Trophoblast cell (in vitro differentiated cells and primary cell): ENCODE measurements around the gene CDCA5.

Experiments
- DNase-seq, 2 donors: peaks; one replicate each; pipeline ENCODE4 v3.0.0-alpha.2; 2016
- H2AFZ ChIP-seq: 2 replicates; pipeline ENCODE4 v1.6.1; 2013; ENCODE audit warnings: low read length, moderate library complexity, mild to moderate bottlenecking; ENCODE audit not compliant: insufficient read depth, poor library complexity
- H2AK5ac ChIP-seq: 2 replicates; pipeline ENCODE4 v1.6.1; 2013; ENCODE audit warnings: mild to moderate bottlenecking, low read length
- H2BK120ac ChIP-seq: 2 replicates; pipeline ENCODE4 v1.6.1; 2013; ENCODE audit warnings: low read length, mild to moderate bottlenecking, moderate library complexity; ENCODE audit not compliant: insufficient read depth, poor library complexity
- H2BK12ac ChIP-seq: 2 replicates; pipeline ENCODE4 v1.6.1; 2013; ENCODE audit warnings: mild to moderate bottlenecking, low read length, moderate library complexity
- H2BK5ac ChIP-seq: 2 replicates; pipeline ENCODE4 v1.6.1; 2013; ENCODE audit warnings: low read length, low read depth, moderate library complexity, mild to moderate bottlenecking; ENCODE audit not compliant: poor library complexity
- H3K14ac ChIP-seq: 2 replicates; pipeline ENCODE4 v1.6.1; 2013; ENCODE audit warnings: mild to moderate bottlenecking, low read length
- H3K18ac ChIP-seq: 2 replicates; pipeline ENCODE4 v1.6.1; 2013; ENCODE audit warnings: mild to moderate bottlenecking, low read length
- H3K23ac ChIP-seq: 2 replicates; pipeline ENCODE4 v1.6.1; 2013; ENCODE audit warnings: low read length
- H3K27ac ChIP-seq: 2 replicates; pipeline ENCODE4 v1.5.1; 2013; ENCODE audit warnings: low read depth, mild to moderate bottlenecking, inconsistent platforms, low read length, moderate library complexity
- H3K27me3 ChIP-seq: 2 replicates; pipeline ENCODE4 v1.6.1; 2013; ENCODE audit warnings: inconsistent platforms, mild to moderate bottlenecking, low read length, moderate library complexity; ENCODE audit not compliant: insufficient read depth
- H3K36me3 ChIP-seq, 2 experiments: 1 replicate in 1 of 2; 2 replicates in 1 of 2; pipeline ENCODE4 v1.6.1; 2013; ENCODE audit warnings: low read length in 2 of 2, mild to moderate bottlenecking in 2 of 2, moderate library complexity in 1 of 2; ENCODE audit not compliant: insufficient read depth in 2 of 2, control insufficient read depth in 1 of 2
- H3K4ac ChIP-seq: 2 replicates; pipeline ENCODE4 v1.6.1; 2013; ENCODE audit warnings: low read depth, mild to moderate bottlenecking, low read length, moderate library complexity
- H3K4me1 ChIP-seq, 2 experiments: 1 replicate in 1 of 2; 2 replicates in 1 of 2; pipeline ENCODE4 v1.6.1; 2013; ENCODE audit warnings: low read length in 2 of 2, mild to moderate bottlenecking in 2 of 2, moderate library complexity in 1 of 2; ENCODE audit not compliant: insufficient read depth in 2 of 2, control insufficient read depth in 1 of 2
- H3K4me2 ChIP-seq: 2 replicates; pipeline ENCODE4 v1.6.1; 2013; ENCODE audit warnings: inconsistent platforms, mild to moderate bottlenecking, low read length, moderate library complexity
- H3K4me3 ChIP-seq: 2 replicates; pipeline ENCODE4 v1.5.1; 2013; ENCODE audit warnings: mild to moderate bottlenecking, low read depth, low read length, inconsistent platforms
- H3K79me1 ChIP-seq: one replicate; pipeline ENCODE4 v1.6.1; 2013; ENCODE audit warnings: low read length
- H3K79me2 ChIP-seq: 2 replicates; pipeline ENCODE4 v1.6.1; 2013; ENCODE audit warnings: low read length, mild to moderate bottlenecking; ENCODE audit not compliant: control insufficient read depth, insufficient read depth, poor library complexity
- H3K9ac ChIP-seq: 2 replicates; pipeline ENCODE4 v1.6.1; 2013; ENCODE audit warnings: mild to moderate bottlenecking, low read length
- H3K9me3 ChIP-seq: 2 replicates; pipeline ENCODE4 v1.6.1; 2013; ENCODE audit warnings: low read depth, mild to moderate bottlenecking, control low read depth, inconsistent platforms, low read length; ENCODE audit not compliant: insufficient read depth
- H4K12ac ChIP-seq: 2 replicates; pipeline ENCODE4 v1.6.1; 2013; ENCODE audit warnings: low read depth, mild to moderate bottlenecking, low read length, moderate library complexity
- H4K8ac ChIP-seq: 2 replicates; pipeline ENCODE4 v1.6.1; 2013; ENCODE audit warnings: low read depth, mild to moderate bottlenecking, low read length, moderate library complexity
- H4K91ac ChIP-seq: one replicate; pipeline ENCODE4 v1.6.1; 2013; ENCODE audit warnings: low read depth, mild to moderate bottlenecking, low read length, moderate library complexity
- WGBS: extraction: QIAGEN DNeasy Blood & Tissue Kit; methylation state at CpG from one replicate; pipeline ENCODE4 v1.1.7; 2013; ENCODE audit warnings: missing lambda C conversion rate; ENCODE audit not compliant: insufficient read length, insufficient coverage; ENCODE audit errors: extremely low coverage; 5-methylcytosine and 5-hydroxymethylcytosine counted together

The CDCA5 gene

DNA sequence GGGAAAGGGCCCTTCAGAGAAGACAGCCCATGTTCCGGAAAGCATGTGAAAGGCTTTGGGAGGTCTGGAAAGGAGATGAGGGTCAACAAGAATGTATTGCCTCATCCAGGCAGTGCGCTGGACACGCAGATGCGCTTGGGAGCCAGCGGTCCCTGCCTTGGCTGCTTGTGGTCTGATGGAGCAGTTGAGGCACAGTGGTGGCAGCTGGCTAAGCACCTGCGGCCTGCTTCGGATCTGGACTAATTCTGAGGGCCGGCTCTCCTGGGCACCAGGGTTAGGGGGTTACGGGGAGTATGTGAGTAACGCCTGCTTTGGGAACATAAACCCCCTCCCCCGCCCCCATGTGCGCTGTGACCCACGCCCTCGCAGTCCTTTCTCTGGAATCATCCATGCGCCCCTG lies 23.2 kb upstream of the CDCA5 start:
- H2BK120ac ChIP-seq, result no peak overlapping the region
- peaks cover 3 to 5% of the 10 kb centered on the region in 2 experiments for H3K4me1 ChIP-seq
- no peak overlapping the region for H3K18ac ChIP-seq
- no peaks in the 10 kb centered on the region for H3K79me2 ChIP-seq
- H3K9me3 ChIP-seq, result no peaks in the 10 kb centered on the region
- peaks cover 27 to 34% of the 10 kb centered on the region in 2 experiments for H3K36me3 ChIP-seq
- H4K12ac ChIP-seq, result no peak overlapping the region
- H3K23ac ChIP-seq, result no peak overlapping the region
- H3K14ac ChIP-seq, result no peak overlapping the region
- H4K8ac ChIP-seq, result no peak overlapping the region
- H3K27ac ChIP-seq, result no peak overlapping the region
- WGBS, result no CpG with 5 or more reads among the region's 15 CpGs
- H3K79me1 ChIP-seq, result peaks cover 3% of the 10 kb centered on the region
- no peak overlapping the region for H2AK5ac ChIP-seq
- no peak overlapping the region for H2BK12ac ChIP-seq
- no peak for DNase-seq
- H3K9ac ChIP-seq, result no peak overlapping the region
- H3K4me2 ChIP-seq, result no peak overlapping the region
- no peaks in the 10 kb centered on the region for H3K27me3 ChIP-seq
- H3K4me3 ChIP-seq, result no peak overlapping the region
- no peak overlapping the region for H4K91ac ChIP-seq
- no peak overlapping the region for H3K4ac ChIP-seq
- H2BK5ac ChIP-seq, result no peak overlapping the region
- H2AFZ ChIP-seq, result no peak overlapping the region

- H4K8ac ChIP-seq, result no peak overlapping the region
- H3K4ac ChIP-seq, result no peak overlapping the region
- H2AK5ac ChIP-seq, result no peak overlapping the region
- no peak overlapping the region for H4K12ac ChIP-seq
- H3K23ac ChIP-seq, result no peak overlapping the region
- no peak overlapping the region for H2BK5ac ChIP-seq
- H3K4me1 ChIP-seq, result no peaks in the 10 kb centered on the region
- no peak for DNase-seq
- no peak overlapping the region for H2AFZ ChIP-seq
- H3K4me3 ChIP-seq, result no peak overlapping the region
- H3K36me3 ChIP-seq, result peaks cover 27 to 28% of the 10 kb centered on the region in 2 experiments
- H4K91ac ChIP-seq, result no peak overlapping the region
- H3K4me2 ChIP-seq, result no peak overlapping the region
- no peak overlapping the region for H3K18ac ChIP-seq
- H2BK120ac ChIP-seq, result no peak overlapping the region
- H3K9ac ChIP-seq, result no peak overlapping the region
- H3K27ac ChIP-seq, result no peak overlapping the region
- H3K79me1 ChIP-seq, result no peaks in the 10 kb centered on the region
- no peaks in the 10 kb centered on the region for H3K9me3 ChIP-seq
- H2BK12ac ChIP-seq, result no peak overlapping the region
- no peaks in the 10 kb centered on the region for H3K27me3 ChIP-seq
- H3K14ac ChIP-seq, result no peak overlapping the region
- WGBS, result no CpG with 5 or more reads among the region's 4 CpGs
- no peaks in the 10 kb centered on the region for H3K79me2 ChIP-seq
These were observed 20.8 kb upstream of the CDCA5 start for GRCh38 chr11:65104628-65105027.

DNA sequence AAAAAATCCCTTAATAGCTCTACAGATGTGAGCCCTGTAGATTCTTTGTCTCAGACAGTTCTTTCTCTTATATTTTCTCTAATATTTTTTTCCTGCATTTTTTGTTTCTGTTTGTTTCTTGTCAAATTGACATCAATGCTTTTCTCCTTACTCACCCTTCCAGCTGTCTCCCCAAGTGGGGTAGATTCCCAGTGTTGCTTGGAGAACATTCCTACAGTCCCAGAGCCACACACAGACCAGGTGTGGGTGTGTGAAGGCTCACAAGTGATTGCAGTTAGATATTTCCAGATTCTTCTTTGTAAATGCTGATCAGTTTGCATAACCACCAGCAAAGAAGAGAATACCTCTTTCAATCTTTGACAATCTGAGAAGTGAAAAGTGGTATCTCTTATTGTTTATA lies 19.6 kb upstream of the CDCA5 start:
- H3K9ac ChIP-seq, result no peak overlapping the region
- no peak overlapping the region for H3K14ac ChIP-seq
- no peak overlapping the region for H2BK5ac ChIP-seq
- no peak overlapping the region for H2BK12ac ChIP-seq
- no peak overlapping the region for H2AFZ ChIP-seq
- H4K8ac ChIP-seq, result no peak overlapping the region
- H3K4ac ChIP-seq, result no peak overlapping the region
- H3K9me3 ChIP-seq, result no peaks in the 10 kb centered on the region
- H2AK5ac ChIP-seq, result no peak overlapping the region
- no peak overlapping the region for H3K23ac ChIP-seq
- H3K79me2 ChIP-seq, result no peaks in the 10 kb centered on the region
- no peaks in the 10 kb centered on the region for H3K4me1 ChIP-seq
- H3K4me2 ChIP-seq, result no peak overlapping the region
- no peak overlapping the region for H3K4me3 ChIP-seq
- H3K27ac ChIP-seq, result no peak overlapping the region
- peaks cover 17% of the 10 kb centered on the region in 2 experiments for H3K36me3 ChIP-seq
- no peak overlapping the region for H3K18ac ChIP-seq
- peak in 1 of 2 donors; percentile 50 for DNase-seq
- H4K91ac ChIP-seq, result no peak overlapping the region
- H3K27me3 ChIP-seq, result no peaks in the 10 kb centered on the region
- no peak overlapping the region for H2BK120ac ChIP-seq
- H3K79me1 ChIP-seq, result no peaks in the 10 kb centered on the region
- H4K12ac ChIP-seq, result no peak overlapping the region

DNA sequence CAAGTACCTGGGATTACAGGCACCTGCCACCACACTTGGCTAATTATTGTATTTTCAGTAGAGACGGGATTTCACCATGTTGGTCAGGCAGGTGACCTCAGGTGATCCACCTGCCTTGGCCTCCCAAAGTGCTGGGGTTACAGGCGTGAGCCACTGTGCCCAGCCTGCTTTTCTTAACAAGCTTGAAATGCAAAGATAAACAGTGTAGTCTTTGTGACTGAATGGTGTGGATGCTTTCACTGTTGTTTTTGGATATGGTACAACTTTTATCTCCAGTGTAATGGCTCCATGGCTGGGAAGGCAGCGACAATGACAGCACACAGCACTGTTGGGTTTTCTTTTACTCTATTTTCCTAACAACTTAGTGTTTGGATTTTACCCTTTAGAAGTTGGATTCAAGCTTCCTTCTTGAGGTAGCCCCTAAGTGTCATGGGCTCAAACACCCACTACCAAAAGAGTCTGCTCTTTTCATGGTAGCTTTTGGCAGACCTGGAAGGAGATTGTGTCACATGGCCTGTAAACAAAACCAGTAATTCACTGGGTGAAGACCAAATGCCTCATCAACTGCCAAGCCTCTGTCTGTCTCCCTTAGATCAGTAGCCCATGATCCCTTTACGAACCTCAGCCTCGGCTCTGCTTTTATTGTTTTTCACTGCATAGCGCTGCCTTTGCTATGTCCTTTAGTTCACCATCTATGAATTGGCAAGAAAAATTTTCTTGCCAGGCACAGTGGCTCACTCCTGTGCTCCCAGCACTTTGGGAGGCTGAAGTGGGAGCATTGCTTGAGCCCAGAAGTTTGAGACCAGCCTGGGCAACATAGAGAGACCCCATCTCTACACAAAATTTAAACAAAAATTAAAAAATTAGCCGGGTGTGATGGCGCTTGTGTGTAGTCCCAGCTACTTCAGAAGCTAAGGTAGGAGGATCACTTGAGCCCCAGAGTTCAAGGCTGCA lies 18.6 kb upstream of the CDCA5 start:
- no CpG with 5 or more reads among the region's 8 CpGs for whole genome bisulfite sequencing
- Histone ChIP-seq H3K27ac (no peak overlapping the region), H2BK12ac (no peak overlapping the region), H3K4me3 (no peak overlapping the region), H3K4me1 (no peaks in the 10 kb centered on the region), H2BK120ac (no peak overlapping the region), H3K79me2 (no peaks in the 10 kb centered on the region), H3K36me3 (peaks cover 6% of the 10 kb centered on the region in 2 experiments), H2BK5ac (no peak overlapping the region), H2AK5ac (no peak overlapping the region), H3K4me2 (no peak overlapping the region), H3K18ac (no peak overlapping the region), H3K4ac (no peak overlapping the region), H3K23ac (no peak overlapping the region), H4K8ac (no peak overlapping the region), H3K79me1 (no peaks in the 10 kb centered on the region), H2AFZ (no peak overlapping the region), H3K14ac (no peak overlapping the region), H3K9me3 (no peaks in the 10 kb centered on the region), H4K12ac (no peak overlapping the region), H3K27me3 (no peaks in the 10 kb centered on the region), H3K9ac (peak overlapping the region; percentile 12), H4K91ac (no peak overlapping the region)
- no peak for DNase-seq
